SU-DHL-6 (cell line): ENCODE measurements around the gene SERINC3.

Experiments
- EZH2phosphoT487 ChIP-seq: fragments of 200-600 bp; sonication (generic), shearing (Covaris generic); conservative IDR thresholded peaks from 2 replicates; pipeline ENCODE4 v1.6.1; 2018; ENCODE audit warnings: mild to moderate bottlenecking, antibody characterized with exemption, low read length, moderate library complexity, mixed read lengths
- TF ChIP-seq, protein P1 (sequence below): fragments of 200-600 bp; sonication (generic); IDR thresholded peaks from one replicate; pipeline ENCODE4 v1.5.1; 2017; ENCODE audit warnings: antibody characterized with exemption, mild to moderate bottlenecking, low read length, moderate library complexity; ENCODE audit not compliant: insufficient read depth, poor library complexity, severe bottlenecking

DNA sequence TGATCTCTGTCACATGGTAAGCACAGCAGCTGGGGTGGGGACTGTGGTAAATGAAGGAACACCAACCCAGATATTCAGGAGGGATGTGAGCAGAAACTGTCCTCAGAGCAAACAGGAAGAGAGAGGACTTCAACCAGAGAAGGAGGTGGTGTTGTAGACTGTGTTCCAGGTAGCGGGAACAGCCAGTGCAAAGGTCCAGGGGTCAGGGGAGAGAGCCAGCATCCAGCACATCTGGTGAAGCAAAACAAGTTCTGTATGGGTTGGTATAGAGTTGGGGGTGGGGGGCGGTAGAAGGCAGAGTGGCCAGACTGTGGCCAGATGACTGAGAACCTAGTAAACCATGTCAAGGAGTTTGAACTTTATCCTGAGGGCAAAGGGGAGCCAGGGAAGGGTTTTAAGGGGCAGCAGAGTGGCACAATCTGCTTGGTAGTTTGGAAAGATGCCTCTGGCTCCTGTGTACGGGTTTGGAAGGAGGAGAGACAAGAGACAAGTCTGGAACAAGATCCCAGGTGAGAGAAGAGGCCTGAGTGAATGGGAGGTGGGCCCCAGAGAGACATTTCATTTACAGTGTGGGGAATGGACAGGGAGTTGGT lies 73.9 kb downstream of the SERINC3 start:
- TF ChIP-seq, protein P1, sequence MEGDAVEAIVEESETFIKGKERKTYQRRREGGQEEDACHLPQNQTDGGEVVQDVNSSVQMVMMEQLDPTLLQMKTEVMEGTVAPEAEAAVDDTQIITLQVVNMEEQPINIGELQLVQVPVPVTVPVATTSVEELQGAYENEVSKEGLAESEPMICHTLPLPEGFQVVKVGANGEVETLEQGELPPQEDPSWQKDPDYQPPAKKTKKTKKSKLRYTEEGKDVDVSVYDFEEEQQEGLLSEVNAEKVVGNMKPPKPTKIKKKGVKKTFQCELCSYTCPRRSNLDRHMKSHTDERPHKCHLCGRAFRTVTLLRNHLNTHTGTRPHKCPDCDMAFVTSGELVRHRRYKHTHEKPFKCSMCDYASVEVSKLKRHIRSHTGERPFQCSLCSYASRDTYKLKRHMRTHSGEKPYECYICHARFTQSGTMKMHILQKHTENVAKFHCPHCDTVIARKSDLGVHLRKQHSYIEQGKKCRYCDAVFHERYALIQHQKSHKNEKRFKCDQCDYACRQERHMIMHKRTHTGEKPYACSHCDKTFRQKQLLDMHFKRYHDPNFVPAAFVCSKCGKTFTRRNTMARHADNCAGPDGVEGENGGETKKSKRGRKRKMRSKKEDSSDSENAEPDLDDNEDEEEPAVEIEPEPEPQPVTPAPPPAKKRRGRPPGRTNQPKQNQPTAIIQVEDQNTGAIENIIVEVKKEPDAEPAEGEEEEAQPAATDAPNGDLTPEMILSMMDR, result no peak
- TF ChIP-seq EZH2phosphoT487, result no peak
